WERI-Rb-1 (cell line): ENCODE data around the gene C10orf71.

Source experiments
- DNase-seq: peaks from one replicate; pipeline ENCODE4 v3.0.0-alpha.2; 2020
- H3K27ac ChIP-seq: fragments of 250-450 bp; sonication (Bioruptor Pico); 2 replicates; pipeline ENCODE4 v1.5.1; 2020; ENCODE audit warnings: mild to moderate bottlenecking, moderate library complexity
- H3K27me3 ChIP-seq: fragments of 250-450 bp; sonication (Bioruptor Pico); 2 replicates; pipeline ENCODE4 v1.5.1; 2021; ENCODE audit warnings: mild to moderate bottlenecking, low read depth, moderate library complexity; ENCODE audit not compliant: insufficient read depth, severe bottlenecking
- H3K36me3 ChIP-seq: fragments of 250-450 bp; sonication (Bioruptor Pico); 2 replicates; pipeline ENCODE4 v1.5.1; 2020; ENCODE audit warnings: mild to moderate bottlenecking, moderate library complexity
- H3K4me3 ChIP-seq: 2 replicates; pipeline ENCODE4 v1.5.1; 2011; ENCODE audit warnings: low read depth, mild to moderate bottlenecking, control low read depth, low read length
- H3K9me3 ChIP-seq: fragments of 250-450 bp; sonication (Bioruptor Pico); 2 replicates; pipeline ENCODE4 v1.5.1; 2021; ENCODE audit warnings: mild to moderate bottlenecking, moderate library complexity; ENCODE audit not compliant: severe bottlenecking
- TF ChIP-seq, protein P1 (sequence below): IDR thresholded peaks from 2 replicates; pipeline ENCODE4 v1.5.1; 2011; ENCODE audit warnings: low read depth, mild to moderate bottlenecking, control low read depth, inconsistent platforms, low read length

C10orf71 gene

DNA sequence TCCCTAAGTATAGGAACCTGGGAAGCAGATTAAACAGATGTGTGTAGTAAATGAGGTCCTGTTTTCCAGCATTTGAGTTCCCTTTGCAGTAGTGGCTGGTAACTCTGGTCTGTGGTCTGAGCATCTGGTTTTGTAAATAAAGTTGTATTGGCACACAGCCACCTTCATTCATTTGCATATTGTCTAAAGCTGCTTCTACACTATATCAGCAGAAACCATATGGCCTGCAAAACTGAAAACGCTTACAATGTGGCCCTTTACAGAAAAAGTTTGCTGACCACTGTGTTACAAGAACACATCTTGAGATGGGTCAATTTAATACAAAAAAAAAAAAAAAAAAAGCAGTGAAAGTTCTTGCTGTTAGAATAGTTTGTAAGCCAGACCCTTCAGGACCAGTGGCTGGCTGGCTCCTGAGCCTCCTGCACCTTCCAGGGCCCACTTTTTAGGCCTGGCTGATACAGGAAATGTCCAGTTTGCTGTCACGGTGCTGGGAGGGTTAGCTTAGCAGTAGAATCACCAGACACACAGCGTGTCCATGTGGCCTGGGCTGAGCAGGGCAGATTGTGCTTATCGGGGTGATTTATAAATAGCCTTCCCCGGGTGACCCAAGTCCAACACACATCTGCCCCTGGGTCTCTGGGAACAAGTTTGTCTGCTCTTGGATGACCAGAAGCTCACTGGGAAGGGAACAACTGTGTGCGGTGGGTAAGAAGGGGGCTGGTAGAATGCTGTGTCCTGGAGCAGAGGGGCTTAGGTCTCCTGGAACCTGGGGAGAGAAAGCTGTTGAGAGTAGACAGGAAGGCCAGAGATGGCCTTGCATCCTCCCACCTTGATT lies 1.4 kb downstream of the C10orf71 start:
- Histone ChIP-seq H3K27me3 (no peaks in the 10 kb centered on the region), H3K36me3 (no peaks in the 10 kb centered on the region), H3K4me3 (no peak overlapping the region), H3K27ac (no peak overlapping the region), H3K9me3 (no peaks in the 10 kb centered on the region)
- DNase-seq, result no peak
- TF ChIP-seq, protein P1, sequence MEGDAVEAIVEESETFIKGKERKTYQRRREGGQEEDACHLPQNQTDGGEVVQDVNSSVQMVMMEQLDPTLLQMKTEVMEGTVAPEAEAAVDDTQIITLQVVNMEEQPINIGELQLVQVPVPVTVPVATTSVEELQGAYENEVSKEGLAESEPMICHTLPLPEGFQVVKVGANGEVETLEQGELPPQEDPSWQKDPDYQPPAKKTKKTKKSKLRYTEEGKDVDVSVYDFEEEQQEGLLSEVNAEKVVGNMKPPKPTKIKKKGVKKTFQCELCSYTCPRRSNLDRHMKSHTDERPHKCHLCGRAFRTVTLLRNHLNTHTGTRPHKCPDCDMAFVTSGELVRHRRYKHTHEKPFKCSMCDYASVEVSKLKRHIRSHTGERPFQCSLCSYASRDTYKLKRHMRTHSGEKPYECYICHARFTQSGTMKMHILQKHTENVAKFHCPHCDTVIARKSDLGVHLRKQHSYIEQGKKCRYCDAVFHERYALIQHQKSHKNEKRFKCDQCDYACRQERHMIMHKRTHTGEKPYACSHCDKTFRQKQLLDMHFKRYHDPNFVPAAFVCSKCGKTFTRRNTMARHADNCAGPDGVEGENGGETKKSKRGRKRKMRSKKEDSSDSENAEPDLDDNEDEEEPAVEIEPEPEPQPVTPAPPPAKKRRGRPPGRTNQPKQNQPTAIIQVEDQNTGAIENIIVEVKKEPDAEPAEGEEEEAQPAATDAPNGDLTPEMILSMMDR, result no peak

DNA sequence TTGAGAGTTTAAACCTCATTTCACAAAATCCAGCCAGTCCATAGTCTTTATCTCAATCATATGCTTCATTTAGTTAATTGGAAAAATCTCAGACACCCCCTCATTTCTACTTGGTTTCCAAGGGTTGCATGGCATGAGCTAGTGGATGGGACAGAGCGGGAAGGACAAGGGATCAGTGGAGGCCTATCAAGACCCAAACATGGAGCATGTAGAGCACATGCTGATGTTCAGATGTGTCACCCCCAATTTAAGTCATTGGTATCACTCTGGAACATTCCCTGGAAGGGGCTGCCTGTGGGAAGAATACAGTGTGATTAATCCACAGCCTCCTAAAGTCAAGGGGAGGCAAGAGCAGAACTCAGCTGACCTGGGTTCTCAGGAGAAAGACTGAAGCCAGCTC lies 2.3 kb downstream of the C10orf71 start:
- H3K36me3 ChIP-seq, result no peaks in the 10 kb centered on the region

DNA sequence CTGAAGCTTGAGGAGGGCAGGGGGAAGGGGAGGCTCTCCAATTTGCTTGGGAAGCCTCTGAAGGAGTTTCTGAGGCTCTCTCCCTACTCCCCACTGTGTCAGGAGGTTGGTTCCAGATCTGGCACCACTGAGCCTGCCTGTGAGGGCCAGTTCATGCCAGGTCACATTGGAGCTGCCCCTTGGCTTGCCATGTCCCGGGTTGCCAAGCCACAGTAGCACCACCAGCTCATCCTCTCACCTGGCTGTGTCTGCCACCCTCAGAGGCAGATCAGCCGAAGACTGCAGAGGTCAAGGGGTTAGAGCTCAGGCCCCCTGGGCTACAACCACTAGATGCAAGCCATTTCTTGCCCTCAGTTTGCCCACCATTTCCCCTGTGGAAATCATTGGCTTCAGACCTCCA lies 3.1 kb downstream of the C10orf71 start:
- no peaks in the 10 kb centered on the region for H3K27me3 ChIP-seq
- H3K4me3 ChIP-seq, result no peak overlapping the region
- no peak overlapping the region for H3K27ac ChIP-seq
- TF ChIP-seq, protein P1, result no peak
- no peaks in the 10 kb centered on the region for H3K9me3 ChIP-seq
- DNase-seq, result no peak
- no peaks in the 10 kb centered on the region for H3K36me3 ChIP-seq

More for the DNA sequence above, 2.3 kb downstream of the C10orf71 start:
- DNase-seq, result no peak
- no peak overlapping the region for H3K4me3 ChIP-seq
- no peaks in the 10 kb centered on the region for H3K9me3 ChIP-seq
- TF ChIP-seq, protein P1, result no peak
- no peak overlapping the region for H3K27ac ChIP-seq
- H3K27me3 ChIP-seq, result no peaks in the 10 kb centered on the region

DNA sequence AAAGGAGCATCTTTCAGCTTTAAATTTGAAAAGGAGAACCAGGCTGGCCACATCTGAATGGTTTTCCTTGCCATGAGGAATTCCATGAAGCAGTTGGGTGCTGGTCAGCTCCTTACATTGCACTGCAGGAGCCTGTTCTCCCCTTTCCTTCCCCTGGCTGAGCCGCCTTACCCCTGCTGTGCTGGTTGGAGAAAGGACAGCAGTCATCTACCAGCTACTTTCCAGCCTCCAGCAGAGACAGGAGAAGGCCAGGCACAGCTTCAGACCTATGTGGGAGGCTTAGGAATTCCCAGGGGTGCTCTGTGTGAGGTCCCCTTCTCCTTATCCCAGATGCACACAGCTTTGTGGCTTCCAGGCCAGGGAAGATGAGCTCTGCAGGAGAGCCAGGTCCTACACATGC lies 4.7 kb downstream of the C10orf71 start:
- Histone ChIP-seq H3K27ac (no peak overlapping the region), H3K9me3 (no peaks in the 10 kb centered on the region), H3K27me3 (no peaks in the 10 kb centered on the region), H3K36me3 (no peaks in the 10 kb centered on the region), H3K4me3 (no peak overlapping the region)
- TF ChIP-seq, protein P1, result no peak
- no peak for DNase-seq

DNA sequence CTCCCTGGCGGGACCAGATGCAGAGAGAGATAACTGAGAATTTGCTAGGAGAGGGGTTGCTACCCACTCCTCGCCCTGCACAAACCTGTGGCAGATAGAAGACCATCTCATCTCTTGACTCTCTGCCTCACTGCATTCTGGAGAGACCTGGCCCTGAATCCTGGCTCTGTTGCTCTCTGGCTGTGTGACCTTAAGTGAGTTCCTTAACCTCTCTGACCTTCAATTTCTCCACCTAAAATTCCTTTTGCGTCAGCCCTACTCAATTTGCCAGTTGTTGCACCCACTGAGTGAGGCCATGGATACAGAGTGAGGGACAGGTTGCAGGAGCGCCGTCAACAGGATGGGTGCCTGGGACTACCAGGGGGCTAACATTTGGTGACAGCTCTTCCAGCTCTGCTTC lies 5.2 kb downstream of the C10orf71 start:
- no peak overlapping the region for H3K4me3 ChIP-seq
- TF ChIP-seq, protein P1, result no peak
- H3K9me3 ChIP-seq, result no peaks in the 10 kb centered on the region
- H3K36me3 ChIP-seq, result no peaks in the 10 kb centered on the region
- DNase-seq, result no peak
- no peak overlapping the region for H3K27ac ChIP-seq
- H3K27me3 ChIP-seq, result no peaks in the 10 kb centered on the region

DNA sequence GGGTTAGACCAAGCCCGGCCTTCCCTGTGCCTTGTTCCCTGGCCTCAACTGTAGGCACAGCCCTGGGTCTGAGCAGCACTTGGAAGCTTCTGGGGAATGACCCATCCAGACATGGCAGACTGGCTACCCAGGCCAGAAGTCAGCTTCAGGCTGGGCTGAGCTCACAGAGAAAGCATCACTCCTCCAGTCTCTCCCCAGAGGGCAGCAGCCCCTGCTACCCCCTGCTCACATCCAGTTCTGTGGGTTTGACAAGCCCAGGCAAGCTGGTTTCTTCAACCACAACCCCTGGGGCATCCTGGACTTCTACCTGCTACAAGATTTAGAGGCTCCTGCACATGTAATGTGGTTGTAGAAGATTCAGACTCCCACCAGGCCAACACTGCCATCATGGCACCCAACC lies 9.0 kb downstream of the C10orf71 start:
- H3K4me3 ChIP-seq, result no peak overlapping the region
- no peak for DNase-seq

More for the DNA sequence above, 9.0 kb downstream of the C10orf71 start:
- H3K36me3 ChIP-seq, result no peaks in the 10 kb centered on the region
- H3K27me3 ChIP-seq, result no peaks in the 10 kb centered on the region
- no peaks in the 10 kb centered on the region for H3K9me3 ChIP-seq
- H3K27ac ChIP-seq, result no peak overlapping the region
- TF ChIP-seq, protein P1, result no peak
